T-helper 1 cell treated with Interleukin-12 subunit alpha and Interleukin-12 subunit beta and Interleukin-4 antibody, amounts not matched to agents 30 ng/mL and 1 ng/mL, for 36 hours (primary cell): Measurements from ENCODE around the gene FOXD2. TPM values are rescaled to one million over a fixed set of nuclear protein-coding genes. Genes with fewer than 3 reads are reported as not detected.

ENCODE experiments used
- intact Hi-C: fragments of 100-400 bp; cut with micrococcal nuclease; formaldehyde crosslinking; loops from one replicate; pipeline ENCODE4 v1.15.1; 2024
- total RNA-seq: library from RNA; stranded (reverse); gene quantifications from 2 replicates; pipeline ENCODE4 v1.2.3, GENCODE V29; 2022

FOXD2 gene
- 0.20 and 0.27 TPM in 2 replicates for total RNA-seq

DNA sequence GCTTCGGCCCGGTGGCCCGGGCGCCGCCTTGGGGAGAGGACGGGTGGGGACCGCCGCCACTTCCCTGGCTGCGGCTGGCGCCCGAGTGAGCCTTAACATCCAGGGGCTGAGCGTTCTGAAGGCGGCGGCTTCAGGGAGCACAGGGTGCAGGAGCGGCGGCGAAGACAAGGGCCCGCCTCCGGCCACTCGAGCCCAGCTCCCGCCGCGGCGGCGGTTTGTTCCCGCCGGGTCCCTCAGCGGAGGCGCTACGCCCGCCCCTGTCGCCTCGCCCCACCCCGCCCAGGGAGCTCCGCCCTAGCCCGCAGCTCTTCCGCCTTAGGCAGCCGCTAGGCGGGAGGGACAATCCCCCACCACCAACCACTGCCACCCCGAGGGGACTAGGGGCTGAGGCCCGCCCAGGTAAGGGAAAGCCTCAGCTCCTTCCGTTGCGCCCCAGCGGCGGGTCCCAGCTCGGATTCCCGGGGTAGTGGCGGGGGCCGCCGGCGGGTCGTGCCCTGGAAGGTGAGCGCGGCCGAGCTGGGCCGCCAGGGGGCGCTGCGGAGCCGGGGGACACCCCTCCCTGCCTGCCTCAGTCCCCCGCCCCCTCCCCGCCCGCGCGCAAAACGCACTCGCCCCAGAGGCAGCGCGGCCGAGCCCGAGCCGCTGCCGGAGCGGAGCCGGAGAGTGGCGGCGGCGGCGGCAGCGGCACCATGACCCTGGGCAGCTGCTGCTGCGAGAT, at the start of gene FOXD2:
Gene FOXD2 (plus strand): TSS at position 598 of the 718 bp plus-strand sequence. CDS start 92 bp downstream, at position 690.
- intact Hi-C loops, result loop anchor here (1.0 to 10.0 kb wide), 9 partner anchors 103 to 1750 kb away; partner anchors contain the start of genes EFCAB14, GPBP1L1, SPATA6 and TAL1

DNA sequence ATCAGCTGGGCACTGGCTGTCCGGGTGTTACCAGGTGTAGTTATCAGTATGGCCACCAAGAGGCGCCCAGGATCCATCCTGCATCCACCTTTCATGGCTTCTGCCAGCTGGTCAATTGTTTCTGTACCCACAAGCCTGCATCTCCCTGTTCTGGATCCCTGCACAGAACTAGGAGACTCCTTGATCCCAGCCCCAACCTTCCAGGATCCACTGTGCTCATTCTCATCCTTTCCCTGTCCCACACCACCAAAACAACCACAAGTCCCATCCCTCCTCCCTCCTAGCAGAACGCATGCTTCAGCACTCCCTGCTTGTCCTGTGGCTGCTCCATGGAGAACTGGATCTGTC, 49.0 kb upstream of the FOXD2 start:
- intact Hi-C loops, result loop anchor here (1.0 to 2.0 kb wide), 4 partner anchors 44 to 366 kb away; no protein-coding TSS in a partner anchor

DNA sequence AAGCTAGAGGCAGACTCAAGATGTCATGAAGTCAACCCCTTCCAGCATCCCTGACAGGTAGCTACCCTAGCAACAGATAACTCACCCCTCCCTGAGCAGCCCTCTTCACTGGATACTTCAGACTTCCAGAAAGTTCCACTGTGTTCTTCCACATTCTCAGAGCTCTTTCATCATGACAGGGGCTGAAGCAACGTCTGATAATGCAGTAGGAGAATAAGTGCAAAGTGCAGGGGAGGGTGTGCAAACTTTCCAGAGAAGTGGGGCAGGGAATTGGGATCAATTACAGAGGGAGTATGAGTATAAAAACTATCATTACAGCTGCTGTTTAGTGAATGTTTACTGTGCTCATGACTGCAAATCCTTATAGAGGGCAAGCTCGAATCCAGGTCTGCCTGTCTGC, 48.1 kb upstream of the FOXD2 start:
- intact Hi-C loops, result loop anchor here (1.0 to 2.0 kb wide), 3 partner anchors 43 to 366 kb away; no protein-coding TSS in a partner anchor

DNA sequence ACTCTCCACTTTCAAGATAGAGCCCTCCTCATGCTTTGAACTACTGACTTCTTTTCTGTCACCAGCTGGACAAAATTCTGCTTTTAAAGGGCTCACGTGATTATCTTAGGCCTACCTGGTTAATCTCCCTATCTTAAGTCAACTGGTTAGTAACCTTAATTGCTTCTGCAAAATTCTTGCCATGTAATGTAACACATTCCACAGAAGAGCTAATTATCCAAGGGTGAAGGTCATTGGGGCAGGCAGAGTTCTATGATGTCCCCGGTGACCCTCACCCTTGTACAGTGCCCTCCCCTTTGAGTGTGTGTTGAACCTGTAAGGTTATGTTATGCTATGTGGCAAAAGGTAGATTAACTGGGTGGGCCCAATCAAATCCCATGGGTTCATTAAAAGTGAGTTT, 47.0 kb upstream of the FOXD2 start:
- intact Hi-C loops, result no loop called here

DNA sequence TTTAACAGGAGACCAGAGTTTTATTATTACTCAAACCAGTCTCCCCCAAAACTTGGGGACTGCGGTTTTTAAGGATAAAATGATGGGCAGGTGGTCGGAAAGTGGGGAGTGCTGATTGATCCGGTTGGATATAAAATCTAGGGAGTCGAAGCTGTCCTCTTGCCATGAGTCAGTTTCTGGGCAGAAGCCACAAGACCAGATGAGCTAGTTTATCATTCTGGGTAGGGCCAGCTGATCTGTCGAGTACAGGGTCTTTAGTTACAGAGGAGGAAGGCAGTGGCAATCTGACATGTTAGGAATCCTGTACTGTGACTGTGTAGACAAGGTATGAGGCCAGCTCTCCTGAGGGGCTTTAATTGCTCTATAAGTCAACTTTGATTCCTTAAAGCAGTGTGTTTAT, 44.7 kb upstream of the FOXD2 start:
- intact Hi-C loops, result no loop called here

DNA sequence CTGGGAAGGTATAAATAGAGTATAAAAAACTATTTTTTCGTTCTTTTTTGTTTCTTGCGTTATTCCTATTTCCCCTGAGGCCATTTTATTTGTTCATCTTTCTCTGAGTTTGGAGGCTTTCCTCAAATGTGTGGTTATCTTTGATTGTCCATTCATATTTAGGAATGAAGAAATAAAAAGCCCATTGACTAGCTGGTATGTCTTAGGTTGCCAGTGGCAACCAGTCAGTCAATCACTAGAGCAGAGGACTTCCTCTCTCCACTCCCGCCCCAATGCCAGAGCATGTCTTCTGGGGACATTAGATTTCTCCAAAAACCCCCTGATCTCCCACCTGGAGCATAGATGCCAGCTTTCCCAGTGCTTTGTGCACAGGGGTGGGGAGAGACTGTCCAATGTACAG, 42.4 kb upstream of the FOXD2 start:
- intact Hi-C loops, result no loop called here

DNA sequence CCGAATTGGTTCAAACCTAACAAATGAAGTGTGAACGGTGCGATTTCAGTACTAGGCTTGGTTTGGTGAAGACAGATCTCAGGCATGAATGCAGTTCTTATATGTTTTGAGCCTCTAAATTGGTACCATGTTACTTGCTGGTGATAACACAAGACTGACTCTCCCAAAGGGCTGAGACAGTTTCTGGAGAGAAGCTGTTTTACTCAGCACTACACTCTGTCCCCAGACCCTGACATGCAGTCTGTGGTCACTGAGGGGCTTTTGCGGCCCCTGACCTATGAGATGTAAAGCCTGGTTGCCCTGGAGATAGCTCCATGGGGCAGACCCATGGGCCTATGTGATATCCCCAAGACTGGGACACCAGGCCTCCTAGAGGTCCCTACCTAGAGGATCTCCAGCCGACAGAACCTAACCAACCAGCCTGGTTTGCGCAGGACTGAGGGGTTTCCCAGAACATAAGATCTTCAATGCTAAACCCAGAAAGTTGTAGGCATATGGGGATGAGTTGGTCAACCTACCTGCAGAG, 41.1 kb upstream of the FOXD2 start:
- intact Hi-C loops, result no loop called here

DNA sequence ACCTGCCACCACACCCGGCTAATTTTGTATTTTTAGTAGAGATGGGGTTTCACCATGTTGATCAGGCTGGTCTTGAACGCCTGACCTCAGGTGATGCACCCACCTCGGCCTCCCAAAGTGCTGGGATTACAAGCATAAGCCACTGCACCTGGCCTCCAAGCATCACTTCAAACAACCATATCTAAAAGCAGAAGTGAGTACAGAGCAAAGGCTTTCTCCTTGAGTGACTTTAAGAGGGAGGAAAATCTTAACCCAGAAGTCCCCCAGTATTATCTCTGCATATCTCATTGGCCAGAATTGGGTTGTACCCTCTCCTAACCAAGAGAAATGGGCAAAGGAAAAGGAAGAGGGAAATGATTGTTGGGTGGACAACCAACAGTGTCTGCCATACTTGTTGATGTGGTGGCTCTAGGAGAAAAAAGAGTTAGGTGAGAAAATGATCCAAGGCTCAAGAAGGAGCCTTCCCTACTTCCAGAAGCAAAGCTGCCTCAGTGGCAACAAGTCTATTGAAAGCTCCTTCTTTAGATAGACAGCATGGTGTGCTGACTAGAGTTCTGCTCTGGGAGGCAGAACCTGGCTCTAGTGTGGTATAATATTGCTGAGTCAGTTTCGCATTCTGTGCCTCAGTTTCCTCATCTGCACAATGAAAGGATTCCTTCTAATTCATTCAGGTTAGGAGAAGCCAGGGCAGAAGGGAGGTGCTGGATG, 38.6 kb upstream of the FOXD2 start:
- intact Hi-C loops, result no loop called here

DNA sequence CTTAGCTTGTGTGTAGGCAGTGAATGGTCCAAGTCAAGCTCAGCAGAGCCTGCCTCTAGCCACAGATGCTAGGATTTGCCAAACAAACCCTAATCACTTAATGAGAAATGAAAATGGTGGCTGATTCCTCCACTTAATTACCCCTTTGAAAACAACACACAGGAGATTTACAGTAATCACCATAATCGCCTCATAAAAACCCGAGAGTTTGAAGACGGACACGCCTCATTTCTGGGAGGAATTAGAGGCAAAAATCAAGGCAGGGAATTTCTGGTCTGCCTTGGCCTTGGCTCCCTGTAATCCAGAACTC, 38.0 kb upstream of the FOXD2 start:
- intact Hi-C loops, result no loop called here

DNA sequence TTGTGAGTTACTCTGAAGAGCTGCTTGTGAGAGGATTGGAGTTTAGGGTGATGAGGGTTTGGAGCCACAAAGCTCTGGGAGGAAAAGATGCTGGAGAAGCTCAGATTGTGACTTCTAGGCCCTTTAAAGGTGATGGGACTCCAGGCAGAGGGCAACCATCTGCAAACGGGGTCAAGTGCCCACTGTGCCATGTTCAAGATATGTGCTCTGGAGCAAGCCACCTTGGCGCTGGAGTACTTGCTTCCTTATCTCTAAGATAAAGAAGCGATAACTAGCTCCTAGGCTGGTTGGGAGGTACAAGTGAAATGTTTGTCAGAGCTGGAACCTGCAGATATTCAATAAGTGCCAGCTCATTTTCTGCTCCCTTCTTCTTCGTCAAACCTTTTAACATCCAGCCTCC, 36.1 kb upstream of the FOXD2 start:
- intact Hi-C loops, result no loop called here

DNA sequence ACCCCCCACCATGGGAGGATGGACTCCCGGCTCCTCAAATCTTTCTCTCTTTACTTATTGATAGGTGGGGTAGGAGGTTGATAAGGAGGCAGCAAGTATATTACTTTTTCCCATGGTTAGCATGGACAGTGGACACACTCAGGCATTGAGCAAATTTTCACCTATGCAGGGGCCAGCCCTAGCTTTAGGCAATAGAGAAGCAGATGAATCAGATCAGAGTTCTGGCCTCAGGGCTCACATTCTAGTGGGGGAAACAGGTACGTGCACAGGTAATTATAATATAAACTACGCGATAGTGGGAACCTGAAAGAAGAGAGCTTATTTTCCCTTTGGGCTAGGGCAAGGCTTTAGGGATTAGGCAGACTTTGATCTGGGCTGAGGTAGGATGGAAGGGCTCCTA, 35.3 kb upstream of the FOXD2 start:
- intact Hi-C loops, result no loop called here

DNA sequence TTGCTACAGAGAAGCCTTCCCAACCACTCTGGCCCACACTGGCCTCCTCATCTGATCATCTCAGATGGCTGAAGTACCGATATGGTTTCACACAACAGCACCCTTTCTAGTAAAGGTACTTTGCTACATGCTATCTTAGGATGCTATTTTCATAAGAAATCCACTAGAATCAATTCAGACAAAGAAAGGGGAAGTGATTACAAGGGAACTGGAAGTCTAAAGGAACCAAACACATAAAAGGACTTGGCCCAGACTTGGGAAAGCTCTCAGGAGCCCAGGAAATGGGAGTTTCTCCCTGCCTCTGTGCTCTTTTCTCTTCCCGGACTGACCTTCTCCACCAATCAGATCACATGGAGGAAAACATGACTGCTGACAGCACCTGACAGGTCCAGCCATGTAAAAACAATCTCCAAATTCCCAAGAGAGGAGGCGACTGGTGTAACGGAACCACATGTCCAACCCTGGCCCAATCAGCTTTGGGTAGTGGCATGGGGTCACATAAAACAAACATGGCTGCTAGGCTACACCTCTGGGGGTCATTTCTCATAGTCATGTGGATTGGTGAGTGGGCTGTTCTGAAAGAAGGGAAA, 34.4 kb upstream of the FOXD2 start:
- intact Hi-C loops, result no loop called here

DNA sequence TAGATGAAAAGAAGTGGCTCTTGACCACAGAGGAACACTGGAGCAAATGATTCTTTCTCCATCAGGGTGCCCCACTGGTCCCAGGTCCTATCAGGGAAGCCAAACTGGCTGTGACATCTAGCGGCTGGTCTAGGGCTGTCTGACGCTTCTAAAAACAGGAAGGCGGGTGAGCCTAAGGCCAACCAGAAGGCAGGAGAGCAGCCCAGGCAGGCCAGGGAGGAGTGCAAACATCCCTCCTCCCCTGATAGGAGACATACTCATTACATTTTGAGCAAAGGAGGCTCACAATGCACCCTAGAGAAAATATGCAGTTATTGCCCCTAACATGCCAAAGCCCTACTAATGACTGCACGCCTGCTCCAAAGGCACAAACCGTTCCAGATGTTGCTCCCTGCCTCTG, 32.1 kb upstream of the FOXD2 start:
- intact Hi-C loops, result no loop called here

DNA sequence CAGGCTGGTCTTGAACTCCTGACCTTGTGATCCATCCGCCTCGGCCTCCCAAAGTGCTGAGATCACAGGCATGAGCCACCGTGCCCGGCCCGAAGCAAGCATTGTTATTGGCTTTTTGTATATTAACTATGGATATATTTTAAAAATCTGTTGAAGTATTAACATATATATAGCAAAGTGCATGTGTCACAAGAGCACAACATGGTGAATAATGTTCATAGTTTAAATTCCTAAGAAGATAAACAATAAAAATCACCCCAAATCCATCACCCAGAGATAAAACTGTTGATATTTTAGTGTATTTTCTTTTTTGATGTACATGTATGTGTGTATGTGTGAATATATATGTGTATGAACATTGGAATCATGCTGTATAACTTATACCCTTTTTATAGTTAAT, 30.9 kb upstream of the FOXD2 start:
- intact Hi-C loops, result no loop called here

DNA sequence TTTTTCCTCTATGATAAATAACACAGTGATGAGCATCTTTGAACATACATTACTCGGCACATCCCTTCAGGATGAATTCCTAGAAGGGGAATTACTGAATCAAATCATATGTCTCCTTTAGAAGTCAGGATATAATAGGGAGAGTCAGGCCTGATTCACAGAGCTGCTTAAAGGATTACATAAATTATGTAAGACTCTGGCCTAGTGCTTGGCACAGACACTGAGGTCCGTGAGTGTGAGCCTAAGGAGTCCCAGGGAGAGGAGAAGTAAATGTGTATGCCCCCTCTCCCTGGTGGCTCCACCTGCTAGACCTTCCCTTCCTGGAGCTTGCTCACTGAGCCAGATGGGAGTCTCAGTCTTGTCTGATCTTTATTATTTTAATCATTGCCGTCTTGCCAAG, 30.4 kb upstream of the FOXD2 start:
- intact Hi-C loops, result no loop called here

DNA sequence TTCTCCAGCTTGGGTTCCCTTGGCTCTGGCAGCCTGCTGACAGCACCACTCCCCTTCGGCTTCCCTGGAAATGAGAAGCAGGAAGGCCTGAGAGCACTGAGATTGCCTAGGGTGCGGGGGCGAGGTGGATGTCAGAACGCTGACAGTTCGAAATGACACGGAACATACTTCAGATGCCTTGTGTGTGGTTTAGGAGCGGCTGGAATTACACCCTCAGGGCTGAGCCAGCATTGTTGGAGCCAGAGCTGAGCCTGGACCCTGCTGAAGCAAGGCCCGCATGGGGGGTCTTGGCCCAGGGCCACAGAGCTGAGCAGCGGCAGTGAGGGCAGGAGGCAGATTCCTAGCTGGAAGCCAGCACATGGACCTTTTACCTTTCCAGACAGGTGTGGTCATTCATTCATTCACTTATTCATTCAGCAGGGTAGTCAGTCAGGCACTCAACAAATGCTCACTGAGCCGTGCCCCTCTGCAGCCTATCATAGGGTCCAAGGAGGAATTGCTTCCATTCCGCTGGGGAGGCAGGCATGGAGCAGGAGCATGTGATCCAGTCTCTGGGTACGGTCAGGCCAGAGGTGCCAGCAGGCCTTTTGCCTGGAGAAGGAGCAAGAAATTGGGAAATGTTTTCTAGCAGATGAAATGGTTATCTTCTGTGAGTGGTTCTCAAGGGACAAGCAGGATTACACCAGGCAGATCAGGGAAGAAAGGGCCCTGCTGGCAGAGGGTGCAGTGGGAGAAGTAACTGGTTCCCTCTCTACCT, 28.4 kb upstream of the FOXD2 start:
- intact Hi-C loops, result no loop called here

DNA sequence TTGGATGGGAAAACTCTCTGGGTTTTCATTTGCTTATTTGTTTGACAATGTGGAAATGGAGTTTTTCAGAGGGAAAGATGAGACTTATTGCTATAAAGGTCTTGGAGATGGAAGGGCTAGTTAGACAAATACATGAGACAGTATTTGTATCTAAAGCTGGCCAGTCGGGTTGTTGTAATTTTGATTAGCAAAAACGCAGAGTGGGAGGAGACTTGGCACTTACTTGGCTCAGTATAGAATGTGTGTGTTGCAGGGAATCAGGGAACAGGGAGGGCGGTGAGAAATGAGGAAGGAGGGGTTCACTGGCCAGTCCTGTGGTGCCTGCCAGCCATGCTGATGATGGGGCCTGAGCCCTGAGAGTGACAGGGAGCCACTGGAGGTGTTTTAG, 27.8 kb upstream of the FOXD2 start:
- intact Hi-C loops, result no loop called here

DNA sequence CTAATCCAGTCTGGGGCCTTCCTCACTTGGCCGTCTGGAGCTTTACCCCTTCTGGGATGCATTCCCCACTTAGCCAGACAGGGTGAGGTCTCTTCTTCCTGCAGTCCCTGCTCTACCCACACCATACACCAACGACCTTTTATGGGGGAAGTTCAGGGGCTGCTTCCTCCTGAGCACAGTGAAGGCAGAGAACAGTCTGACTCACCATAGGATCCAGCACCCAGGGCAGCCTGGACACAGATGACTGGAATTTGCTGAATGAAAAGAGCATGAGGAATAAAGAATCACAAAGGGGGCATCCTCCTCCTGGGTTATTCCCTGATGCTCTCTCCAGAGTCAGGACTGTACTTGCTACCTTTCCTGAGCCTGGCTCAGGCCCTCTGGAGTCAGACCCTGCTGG, 26.4 kb upstream of the FOXD2 start:
- intact Hi-C loops, result no loop called here

DNA sequence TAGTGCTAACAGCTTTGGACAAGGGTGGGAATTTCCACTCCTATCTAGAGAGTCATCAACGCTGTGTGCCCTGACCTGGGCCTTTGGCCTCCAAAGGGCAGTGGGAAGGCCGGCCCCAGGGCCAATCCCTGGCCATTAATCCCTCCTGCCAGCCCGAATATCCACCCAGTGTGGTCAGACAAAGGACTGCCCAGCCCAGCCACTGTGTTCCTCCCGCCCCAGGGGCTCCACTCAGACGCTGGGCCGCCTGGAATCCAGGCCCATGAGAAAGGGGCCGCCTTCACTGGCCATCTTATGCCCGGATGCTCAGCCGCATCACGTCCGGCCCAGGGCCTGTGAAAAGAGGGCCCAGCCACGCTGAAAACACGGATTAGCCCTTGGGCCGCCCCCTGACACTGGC, 25.4 kb upstream of the FOXD2 start:
- intact Hi-C loops, result no loop called here

DNA sequence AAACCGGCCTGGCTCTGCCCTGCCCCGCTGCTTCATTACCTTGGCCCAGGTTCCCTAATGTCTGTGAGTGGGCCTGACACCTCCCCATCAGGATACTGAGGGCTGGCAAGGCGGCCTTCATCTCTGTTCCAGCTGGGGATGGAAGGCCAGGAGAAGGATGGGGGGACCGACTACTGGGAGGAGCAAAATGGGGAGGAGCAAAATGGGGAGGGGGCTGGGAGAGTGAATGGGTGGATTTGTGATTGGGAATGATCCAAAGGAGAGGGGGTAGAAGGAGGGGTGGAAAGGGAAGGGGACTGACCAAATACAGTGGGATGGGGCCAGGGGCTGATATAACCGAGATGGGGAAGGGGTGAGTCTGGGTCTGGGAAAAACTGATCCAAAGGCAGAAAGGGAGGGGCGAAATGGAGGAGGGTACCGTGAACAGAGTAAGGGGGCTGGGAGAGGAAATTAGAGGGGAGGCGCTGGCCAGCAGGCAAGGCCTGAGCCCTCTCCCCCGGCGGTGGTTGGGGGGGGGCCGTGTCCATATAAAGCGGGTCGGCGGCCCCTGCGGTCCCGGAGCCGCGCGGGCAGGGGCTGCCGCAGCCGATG, 22.0 kb upstream of the FOXD2 start, which contains the start of gene FOXE3:
Gene FOXE3 (plus strand): TSS at position 558 of the 591 bp plus-strand sequence. CDS start 31 bp downstream, at position 589.
- intact Hi-C loops, result no loop called here
